ENCODE measurements around the gene PSMC5.

- TF ChIP-seq, protein P1, sequence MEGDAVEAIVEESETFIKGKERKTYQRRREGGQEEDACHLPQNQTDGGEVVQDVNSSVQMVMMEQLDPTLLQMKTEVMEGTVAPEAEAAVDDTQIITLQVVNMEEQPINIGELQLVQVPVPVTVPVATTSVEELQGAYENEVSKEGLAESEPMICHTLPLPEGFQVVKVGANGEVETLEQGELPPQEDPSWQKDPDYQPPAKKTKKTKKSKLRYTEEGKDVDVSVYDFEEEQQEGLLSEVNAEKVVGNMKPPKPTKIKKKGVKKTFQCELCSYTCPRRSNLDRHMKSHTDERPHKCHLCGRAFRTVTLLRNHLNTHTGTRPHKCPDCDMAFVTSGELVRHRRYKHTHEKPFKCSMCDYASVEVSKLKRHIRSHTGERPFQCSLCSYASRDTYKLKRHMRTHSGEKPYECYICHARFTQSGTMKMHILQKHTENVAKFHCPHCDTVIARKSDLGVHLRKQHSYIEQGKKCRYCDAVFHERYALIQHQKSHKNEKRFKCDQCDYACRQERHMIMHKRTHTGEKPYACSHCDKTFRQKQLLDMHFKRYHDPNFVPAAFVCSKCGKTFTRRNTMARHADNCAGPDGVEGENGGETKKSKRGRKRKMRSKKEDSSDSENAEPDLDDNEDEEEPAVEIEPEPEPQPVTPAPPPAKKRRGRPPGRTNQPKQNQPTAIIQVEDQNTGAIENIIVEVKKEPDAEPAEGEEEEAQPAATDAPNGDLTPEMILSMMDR (conservative IDR thresholded peaks at IDR 0.05 in 1 of 2, IDR thresholded peaks at IDR 0.05 in 1 of 2; ENCODE audit: extremely low read depth in 1 of 2, insufficient read depth in 1 of 2, low read depth in 1 of 2, low read length in 2 of 2), result no peak
- no peak for TF ChIP-seq EZH2 (IDR thresholded peaks at IDR 0.05; ENCODE audit: borderline replicate concordance, low read length)
These were observed 7.4 kb upstream of the PSMC5 start for GRCh38 chr17:63819585-63820537.

Measured in mammary epithelial cell (primary cell).